ENCODE measurements around the gene MAP4K1. TPM values are rescaled to one million over a fixed set of nuclear protein-coding genes. Genes with fewer than 3 reads are reported as not detected.
A peak's percentile ranks its signal among the peaks of the same experiment; 100 is the strongest.

MAP4K1 gene
- total RNA-seq, 2 experiments from 2014 or later: 173 to 185 TPM

DNA sequence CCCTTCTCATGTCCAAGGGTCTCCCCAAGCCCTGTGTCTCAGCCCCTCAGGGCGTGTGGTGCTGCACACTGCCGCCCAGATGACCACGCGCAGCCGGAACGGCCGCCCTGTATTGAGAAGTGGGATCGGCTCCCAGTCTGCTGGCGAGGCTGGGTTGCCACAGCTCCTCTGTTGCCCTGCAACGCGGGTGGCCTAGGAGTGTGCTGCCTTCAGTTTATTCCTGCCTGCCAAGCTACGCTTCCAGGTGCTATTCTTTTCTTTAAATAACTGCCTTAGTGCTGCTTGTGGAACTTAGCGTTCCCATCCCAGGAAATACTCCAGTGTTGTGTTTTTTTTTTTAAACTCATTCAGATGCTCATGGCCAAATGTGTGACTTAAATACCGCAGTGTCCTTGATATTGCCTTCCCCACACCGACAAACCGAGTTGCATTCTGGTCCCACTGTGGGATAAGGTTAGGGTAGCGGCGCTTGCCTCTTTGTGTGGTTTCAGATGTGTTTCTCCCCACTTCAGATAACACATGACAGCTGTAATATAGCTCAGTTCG is 46.3 kb upstream of the MAP4K1 start:
- H3K4me1 ChIP-seq (ENCODE audit: insufficient read depth, low read length): peaks cover 83% of the 10 kb centered on the region
- peak in 2 of 14 experiments; percentile 33 to 56 for DNase-seq
- H3K9me3 Mint-ChIP-seq: no peaks in the 10 kb centered on the region
- peak overlapping the region; percentile 24 for H3K27ac Mint-ChIP-seq
- no peak overlapping the region for H3K4me3 Mint-ChIP-seq
- peaks cover 8% of the 10 kb centered on the region for H3K36me3 ChIP-seq (ENCODE audit: insufficient read depth, low read length)
- no peak overlapping the region for H3K4me3 ChIP-seq (ENCODE audit: low read length)
- POLR2A ChIA-PET: interaction anchor here (1.2 kb wide), 1 partner anchor 17 kb away, joined by 4 read pairs; the partner anchor contains the start of gene ACTN4
- no peak overlapping the region for H3K27ac ChIP-seq (ENCODE audit: low read depth in 1 of 2, low read length in 2 of 2)
- no peaks in the 10 kb centered on the region for H3K36me3 Mint-ChIP-seq (ENCODE audit: low read depth)
- no peaks in the 10 kb centered on the region for H3K9me3 ChIP-seq (ENCODE audit: control insufficient read depth in 1 of 2, insufficient read depth in 1 of 2, low read length in 2 of 2)
- peak; percentile 48 for ATAC-seq (ENCODE audit: poor library complexity)
- intact Hi-C loops (cut with DNase I, micrococcal nuclease): no loop called here
- H3K27me3 ChIP-seq (ENCODE audit: control insufficient read depth in 1 of 2, insufficient read depth in 2 of 2, low read length in 2 of 2): peaks cover 0 to 3% of the 10 kb centered on the region in 2 experiments
- H3K27me3 Mint-ChIP-seq: peaks cover 44% of the 10 kb centered on the region
- TF ChIP-seq, protein P1, sequence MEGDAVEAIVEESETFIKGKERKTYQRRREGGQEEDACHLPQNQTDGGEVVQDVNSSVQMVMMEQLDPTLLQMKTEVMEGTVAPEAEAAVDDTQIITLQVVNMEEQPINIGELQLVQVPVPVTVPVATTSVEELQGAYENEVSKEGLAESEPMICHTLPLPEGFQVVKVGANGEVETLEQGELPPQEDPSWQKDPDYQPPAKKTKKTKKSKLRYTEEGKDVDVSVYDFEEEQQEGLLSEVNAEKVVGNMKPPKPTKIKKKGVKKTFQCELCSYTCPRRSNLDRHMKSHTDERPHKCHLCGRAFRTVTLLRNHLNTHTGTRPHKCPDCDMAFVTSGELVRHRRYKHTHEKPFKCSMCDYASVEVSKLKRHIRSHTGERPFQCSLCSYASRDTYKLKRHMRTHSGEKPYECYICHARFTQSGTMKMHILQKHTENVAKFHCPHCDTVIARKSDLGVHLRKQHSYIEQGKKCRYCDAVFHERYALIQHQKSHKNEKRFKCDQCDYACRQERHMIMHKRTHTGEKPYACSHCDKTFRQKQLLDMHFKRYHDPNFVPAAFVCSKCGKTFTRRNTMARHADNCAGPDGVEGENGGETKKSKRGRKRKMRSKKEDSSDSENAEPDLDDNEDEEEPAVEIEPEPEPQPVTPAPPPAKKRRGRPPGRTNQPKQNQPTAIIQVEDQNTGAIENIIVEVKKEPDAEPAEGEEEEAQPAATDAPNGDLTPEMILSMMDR (IDR thresholded peaks at IDR 0.05): no peak
- H3K4me1 Mint-ChIP-seq (ENCODE audit: low read depth): peaks cover 56% of the 10 kb centered on the region
- CTCF ChIA-PET: interaction anchor here (1.3 kb wide), 1 partner anchor 29 kb away, joined by 3 read pairs; no protein-coding TSS in a partner anchor

DNA sequence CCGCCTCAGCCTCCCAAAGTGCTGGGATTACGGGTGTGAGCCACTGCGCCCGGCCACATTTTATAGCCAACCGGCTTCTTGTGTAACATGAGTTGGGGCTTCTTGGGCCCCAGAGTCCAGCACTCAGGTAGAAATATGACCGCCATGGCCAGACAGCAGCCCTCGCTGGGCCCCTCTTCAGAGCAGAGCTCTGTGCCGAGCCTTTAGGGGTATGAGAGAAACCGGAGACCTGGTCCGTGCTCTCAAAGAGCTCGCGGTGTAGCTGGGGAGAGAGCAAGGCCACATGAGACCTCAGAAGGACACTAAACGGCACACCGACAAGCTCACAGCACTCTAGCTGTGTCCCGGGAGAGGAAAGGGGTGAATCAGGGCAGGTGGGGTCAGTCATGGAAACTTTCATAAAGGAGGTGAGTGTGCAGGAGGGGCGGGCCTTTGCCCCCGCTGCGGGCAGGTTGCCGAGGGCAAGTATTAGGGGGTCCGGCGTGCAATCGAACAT is 45.5 kb upstream of the MAP4K1 start:
- DNase-seq: no peak

DNA sequence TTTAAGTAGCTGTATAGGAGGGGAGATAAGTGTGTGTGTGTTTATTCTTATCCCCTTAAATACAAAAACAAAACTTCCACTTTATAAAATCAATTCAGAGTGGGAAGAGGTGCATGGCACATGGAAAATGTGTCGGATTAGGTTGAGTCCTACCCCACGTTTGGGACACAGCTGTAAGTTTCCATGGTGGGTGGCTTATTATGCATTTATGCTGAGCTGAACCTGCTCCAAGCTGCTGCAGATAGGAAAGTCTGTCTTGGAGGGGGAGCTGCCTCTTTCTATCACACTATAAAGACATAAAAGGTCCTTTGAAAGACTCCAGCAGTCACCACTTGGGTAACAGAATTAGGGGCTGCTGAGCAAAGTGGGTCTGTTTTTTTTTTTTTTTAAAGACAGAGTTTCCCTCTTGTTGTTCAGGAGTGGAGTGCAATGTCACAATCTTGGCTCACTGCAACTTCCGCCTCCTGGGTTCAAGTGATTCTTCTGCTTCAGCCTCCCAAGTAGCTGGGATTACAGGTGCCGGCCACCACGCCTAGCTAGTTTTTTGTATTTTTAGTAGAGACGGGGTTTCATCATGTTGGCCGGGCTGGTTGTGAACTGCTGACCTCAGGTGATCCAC is 44.9 kb upstream of the MAP4K1 start:
- peaks cover 54% of the 10 kb centered on the region for H3K27me3 Mint-ChIP-seq
- H3K4me1 Mint-ChIP-seq (ENCODE audit: low read depth): peaks cover 56% of the 10 kb centered on the region
- DNase-seq (no peak), ATAC-seq (ENCODE audit: poor library complexity) (no peak)
- Histone ChIP-seq H3K36me3 (ENCODE audit: insufficient read depth, low read length) (peaks cover 15% of the 10 kb centered on the region), H3K27ac (ENCODE audit: low read depth in 1 of 2, low read length in 2 of 2) (no peak overlapping the region), H3K4me3 (ENCODE audit: low read length) (no peak overlapping the region), H3K27me3 (ENCODE audit: control insufficient read depth in 1 of 2, insufficient read depth in 2 of 2, low read length in 2 of 2) (peaks cover 0 to 10% of the 10 kb centered on the region in 2 experiments), H3K4me1 (ENCODE audit: insufficient read depth, low read length) (peaks cover 82% of the 10 kb centered on the region), H3K9me3 (ENCODE audit: control insufficient read depth in 1 of 2, insufficient read depth in 1 of 2, low read length in 2 of 2) (no peaks in the 10 kb centered on the region)
- ChIA-PET POLR2A (interaction anchor here (1.2 kb wide), 1 partner anchor 15 kb away, joined by 4 read pairs; the partner anchor contains the start of gene ACTN4), CTCF (interaction anchor here (1.3 kb wide), 1 partner anchor 26 kb away, joined by 3 read pairs; no protein-coding TSS in a partner anchor)
- H3K36me3 Mint-ChIP-seq (ENCODE audit: low read depth): no peaks in the 10 kb centered on the region
- intact Hi-C loops (cut with DNase I, micrococcal nuclease): no loop called here
- H3K27ac Mint-ChIP-seq: no peak overlapping the region
- H3K4me3 Mint-ChIP-seq: peak overlapping the region; percentile 13
- no peaks in the 10 kb centered on the region for H3K9me3 Mint-ChIP-seq
- TF ChIP-seq, protein P1 (IDR thresholded peaks at IDR 0.05): no peak

More for the DNA sequence above, 45.5 kb upstream of the MAP4K1 start:
- Mint-ChIP-seq H3K36me3 (ENCODE audit: low read depth) (no peaks in the 10 kb centered on the region), H3K9me3 (no peaks in the 10 kb centered on the region), H3K4me1 (ENCODE audit: low read depth) (peaks cover 56% of the 10 kb centered on the region), H3K4me3 (peak overlapping the region; percentile 30), H3K27me3 (peaks cover 48% of the 10 kb centered on the region), H3K27ac (no peak overlapping the region)
- ChIA-PET CTCF (interaction anchor here (1.3 kb wide), 1 partner anchor 26 kb away, joined by 3 read pairs; no protein-coding TSS in a partner anchor), POLR2A (interaction anchor here (1.2 kb wide), 1 partner anchor 16 kb away, joined by 4 read pairs; the partner anchor contains the start of gene ACTN4)
- Histone ChIP-seq H3K9me3 (ENCODE audit: control insufficient read depth in 1 of 2, insufficient read depth in 1 of 2, low read length in 2 of 2) (no peaks in the 10 kb centered on the region), H3K36me3 (ENCODE audit: insufficient read depth, low read length) (peaks cover 12% of the 10 kb centered on the region), H3K4me3 (ENCODE audit: low read length) (no peak overlapping the region), H3K4me1 (ENCODE audit: insufficient read depth, low read length) (peaks cover 82% of the 10 kb centered on the region), H3K27me3 (ENCODE audit: control insufficient read depth in 1 of 2, insufficient read depth in 2 of 2, low read length in 2 of 2) (peaks cover 0 to 10% of the 10 kb centered on the region in 2 experiments), H3K27ac (ENCODE audit: low read depth in 1 of 2, low read length in 2 of 2) (no peak overlapping the region)
- TF ChIP-seq, protein P1 (IDR thresholded peaks at IDR 0.05): no peak
- no peak for ATAC-seq (ENCODE audit: poor library complexity)
- intact Hi-C loops (cut with DNase I, micrococcal nuclease): no loop called here

Measured in CD4-positive, alpha-beta T cell (primary cell).